OCI-LY1 (cell line): Measurements from ENCODE around the gene ZNRF1.

Experiments used
- H2AFZ ChIP-seq: fragments of 200-600 bp; sonication (generic), shearing (Covaris generic); 2 replicates; pipeline ENCODE4 v1.6.0; 2014; ENCODE audit warnings: antibody characterized with exemption, mild to moderate bottlenecking, low read length
- H3F3A ChIP-seq: fragments of 200-600 bp; sonication (generic), shearing (Covaris generic); 2 replicates; pipeline ENCODE4 v1.6.0; 2014; ENCODE audit warnings: mild to moderate bottlenecking, antibody characterized with exemption, low read length, moderate library complexity; ENCODE audit not compliant: insufficient read depth
- H3K27ac ChIP-seq: fragments of 200-600 bp; sonication (generic); 2 replicates; pipeline ENCODE4 v1.5.1; 2014; ENCODE audit warnings: low read length, mixed run types, mild to moderate bottlenecking, low read depth; ENCODE audit not compliant: poor library complexity, severe bottlenecking
- H3K27me3 ChIP-seq: fragments of 200-600 bp; sonication (generic); 2 replicates; pipeline ENCODE4 v1.6.0; 2014; ENCODE audit warnings: antibody characterized with exemption, mild to moderate bottlenecking, low read length, moderate library complexity; ENCODE audit not compliant: insufficient read depth
- H3K36me3 ChIP-seq: fragments of 200-600 bp; sonication (generic); 2 replicates; pipeline ENCODE4 v1.6.1; 2014; ENCODE audit warnings: mild to moderate bottlenecking, antibody characterized with exemption, low read length, moderate library complexity, mixed read lengths; ENCODE audit not compliant: insufficient read depth
- H3K4me1 ChIP-seq: fragments of 200-600 bp; sonication (generic); 2 replicates; pipeline ENCODE4 v1.5.1; 2014; ENCODE audit warnings: mild to moderate bottlenecking, low read length, moderate library complexity; ENCODE audit not compliant: insufficient read depth, severe bottlenecking
- H3K4me2 ChIP-seq: fragments of 200-600 bp; sonication (generic), shearing (Covaris generic); 2 replicates; pipeline ENCODE4 v1.6.1; 2014; ENCODE audit warnings: low read length
- H3K4me3 ChIP-seq: fragments of 200-600 bp; sonication (generic); 2 replicates; pipeline ENCODE4 v1.5.1; 2014; ENCODE audit warnings: low read length, low read depth, mild to moderate bottlenecking, mixed read lengths; ENCODE audit not compliant: poor library complexity, severe bottlenecking
- H3K79me2 ChIP-seq: fragments of 200-600 bp; shearing (Covaris generic); 2 replicates; pipeline ENCODE4 v1.6.1; 2016; ENCODE audit warnings: mixed run types, low read length, mixed read lengths; ENCODE audit not compliant: insufficient read depth
- H3K9ac ChIP-seq: fragments of 200-600 bp; sonication (generic), shearing (Covaris generic); 2 replicates; pipeline ENCODE4 v1.6.1; 2014; ENCODE audit warnings: mild to moderate bottlenecking, low read length, mixed read lengths
- H3K9me2 ChIP-seq: fragments of 200-600 bp; sonication (generic), shearing (Covaris generic); 2 replicates; pipeline ENCODE4 v1.6.1; 2014; ENCODE audit warnings: low read depth, mild to moderate bottlenecking, low read length, mixed read lengths
- H3K9me3 ChIP-seq: fragments of 200-600 bp; shearing (Covaris generic); 2 replicates; pipeline ENCODE4 v1.6.1; 2014; ENCODE audit warnings: low read length, mixed read lengths
- H4K20me1 ChIP-seq: fragments of 200-600 bp; sonication (generic), shearing (Covaris generic); 2 replicates; pipeline ENCODE4 v1.6.0; 2016; ENCODE audit warnings: mild to moderate bottlenecking, low read length; ENCODE audit not compliant: insufficient read depth
- EZH2 ChIP-seq: fragments of 200-600 bp; sonication (generic), shearing (Covaris generic); IDR thresholded peaks from 2 replicates; pipeline ENCODE4 v1.8.0; 2017; ENCODE audit warnings: borderline replicate concordance, mixed run types, mild to moderate bottlenecking, antibody characterized with exemption, low read length, moderate library complexity, mixed read lengths
- TF ChIP-seq, protein P1 (sequence below): fragments of 200-600 bp; sonication (generic), shearing (Covaris generic); IDR thresholded peaks from 2 replicates; pipeline ENCODE4 v1.5.1; 2017; ENCODE audit warnings: mild to moderate bottlenecking, antibody characterized with exemption, low read length, moderate library complexity, mixed read lengths

The ZNRF1 gene

GRCh38 chr16:75044800-75045361 lies 46.1 kb downstream of the ZNRF1 start:
- H3K4me2 ChIP-seq: no peak overlapping the region
- H3K4me1 ChIP-seq: no peaks in the 10 kb centered on the region
- no peaks in the 10 kb centered on the region for H3K9me2 ChIP-seq

DNA sequence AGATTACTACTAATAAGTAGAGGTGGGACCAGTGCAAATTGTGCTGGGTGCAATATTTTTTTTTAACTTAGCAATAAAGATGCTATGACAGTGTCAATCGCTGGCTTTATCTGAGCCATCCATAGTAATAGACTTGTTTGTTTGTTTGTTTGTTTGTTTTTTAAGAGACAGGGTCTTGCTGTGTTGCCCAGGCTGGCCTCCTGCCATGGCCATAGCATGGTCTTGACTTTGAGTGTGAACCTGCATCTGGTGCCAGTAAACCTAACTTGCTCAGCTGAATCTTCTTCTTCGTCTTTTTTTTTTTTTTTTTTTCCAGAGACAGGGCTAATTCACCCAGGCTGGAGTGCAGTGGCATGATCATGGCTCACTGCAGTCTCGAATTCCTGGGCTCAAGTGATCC lies 46.6 kb downstream of the ZNRF1 start:
- H3K27me3 ChIP-seq: peaks cover 3% of the 10 kb centered on the region; the same call in 1 of the 2 replicates
- no peak overlapping the region for H2AFZ ChIP-seq
- no peaks in the 10 kb centered on the region for H3F3A ChIP-seq
- no peak overlapping the region for H3K4me3 ChIP-seq
- no peak overlapping the region for H3K27ac ChIP-seq
- H3K79me2 ChIP-seq: no peaks in the 10 kb centered on the region
- no peaks in the 10 kb centered on the region for H3K36me3 ChIP-seq
- no peaks in the 10 kb centered on the region for H4K20me1 ChIP-seq
- no peaks in the 10 kb centered on the region for H3K9me2 ChIP-seq
- H3K9ac ChIP-seq: no peak overlapping the region
- no peaks in the 10 kb centered on the region for H3K4me1 ChIP-seq
- H3K9me3 ChIP-seq: no peaks in the 10 kb centered on the region
- TF ChIP-seq, protein P1, sequence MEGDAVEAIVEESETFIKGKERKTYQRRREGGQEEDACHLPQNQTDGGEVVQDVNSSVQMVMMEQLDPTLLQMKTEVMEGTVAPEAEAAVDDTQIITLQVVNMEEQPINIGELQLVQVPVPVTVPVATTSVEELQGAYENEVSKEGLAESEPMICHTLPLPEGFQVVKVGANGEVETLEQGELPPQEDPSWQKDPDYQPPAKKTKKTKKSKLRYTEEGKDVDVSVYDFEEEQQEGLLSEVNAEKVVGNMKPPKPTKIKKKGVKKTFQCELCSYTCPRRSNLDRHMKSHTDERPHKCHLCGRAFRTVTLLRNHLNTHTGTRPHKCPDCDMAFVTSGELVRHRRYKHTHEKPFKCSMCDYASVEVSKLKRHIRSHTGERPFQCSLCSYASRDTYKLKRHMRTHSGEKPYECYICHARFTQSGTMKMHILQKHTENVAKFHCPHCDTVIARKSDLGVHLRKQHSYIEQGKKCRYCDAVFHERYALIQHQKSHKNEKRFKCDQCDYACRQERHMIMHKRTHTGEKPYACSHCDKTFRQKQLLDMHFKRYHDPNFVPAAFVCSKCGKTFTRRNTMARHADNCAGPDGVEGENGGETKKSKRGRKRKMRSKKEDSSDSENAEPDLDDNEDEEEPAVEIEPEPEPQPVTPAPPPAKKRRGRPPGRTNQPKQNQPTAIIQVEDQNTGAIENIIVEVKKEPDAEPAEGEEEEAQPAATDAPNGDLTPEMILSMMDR: no peak
- TF ChIP-seq EZH2: no peak
- H3K4me2 ChIP-seq: no peak overlapping the region

More at GRCh38 chr16:75044800-75045361, 46.1 kb downstream of the ZNRF1 start:
- Histone ChIP-seq H4K20me1 (no peaks in the 10 kb centered on the region), H3K9ac (no peak overlapping the region), H3K4me3 (no peak overlapping the region), H2AFZ (no peak overlapping the region), H3K79me2 (no peaks in the 10 kb centered on the region), H3K27ac (no peak overlapping the region), H3F3A (no peaks in the 10 kb centered on the region), H3K27me3 (peaks cover 3% of the 10 kb centered on the region; the same call in 1 of the 2 replicates), H3K9me3 (no peaks in the 10 kb centered on the region), H3K36me3 (no peaks in the 10 kb centered on the region)
- no peak for TF ChIP-seq EZH2
- TF ChIP-seq, protein P1: no peak

DNA sequence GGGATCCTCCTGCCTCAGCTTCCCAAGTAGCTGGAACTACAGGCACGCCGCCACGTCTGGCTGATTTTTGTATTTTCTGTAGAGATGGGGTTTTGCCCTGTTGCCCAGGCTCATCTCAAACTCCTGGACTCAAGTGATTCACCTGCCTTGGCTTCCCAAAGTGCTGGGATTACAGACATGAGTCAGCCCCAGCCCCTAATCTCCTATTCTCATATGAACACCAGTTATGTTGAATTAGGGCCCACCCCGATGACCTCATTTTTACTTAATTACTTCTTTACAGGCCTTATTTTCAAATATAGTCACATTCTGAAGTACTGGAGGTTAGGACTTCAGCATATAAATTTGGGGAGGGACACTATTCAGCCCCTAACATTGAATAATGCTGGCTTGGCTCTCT lies 49.2 kb downstream of the ZNRF1 start:
- no peak for TF ChIP-seq EZH2
- TF ChIP-seq, protein P1: no peak
- H4K20me1 ChIP-seq: no peaks in the 10 kb centered on the region
- no peaks in the 10 kb centered on the region for H3K4me1 ChIP-seq
- H3K4me2 ChIP-seq: no peak overlapping the region
- no peaks in the 10 kb centered on the region for H3K9me3 ChIP-seq
- no peaks in the 10 kb centered on the region for H3F3A ChIP-seq
- no peaks in the 10 kb centered on the region for H3K79me2 ChIP-seq
- no peaks in the 10 kb centered on the region for H3K9me2 ChIP-seq
- H2AFZ ChIP-seq: no peak overlapping the region
- H3K4me3 ChIP-seq: no peak overlapping the region
- H3K9ac ChIP-seq: no peak overlapping the region
- H3K27ac ChIP-seq: no peak overlapping the region
- H3K27me3 ChIP-seq: peaks cover 3% of the 10 kb centered on the region; the same call in 1 of the 2 replicates
- H3K36me3 ChIP-seq: no peaks in the 10 kb centered on the region
